HG02870 (cell line): ENCODE measurements around the gene E2F4.

Source experiments
- ATAC-seq: cut with Tn5 transposase; IDR thresholded peaks from one replicate; pipeline ENCODE4 v1.9.1; 2021; ENCODE audit warnings: mild to moderate bottlenecking, moderate library complexity; ENCODE audit not compliant: unreplicated experiment

E2F4 gene

GRCh38 chr16:67247192-67248072 is 55.5 kb downstream of the E2F4 start, which contains the start of gene FHOD1:
Gene FHOD1 (minus strand): TSS chr16:67247481. CDS start chr16:67247410, 71 bp downstream.
- ATAC-seq: peak; percentile 38

GRCh38 chr16:67248073-67248400 is 56.1 kb downstream of the E2F4 start:
- ATAC-seq: no peak
